ENCODE results near the gene NHLRC2.

- TF ChIP-seq POLR2A (IDR thresholded peaks at IDR 0.05) (no peak), CTCF (IDR thresholded peaks at IDR 0.05) (no peak)
Observed at GRCh38 chr10:113961182-113962031, 106.9 kb downstream of the NHLRC2 start.
